ENCODE results near the gene TERB2.
A peak's percentile ranks its signal among the peaks of the same experiment; 100 is the strongest.
"Not testable (repeated sequence)": the region's sequence is repeated elsewhere in the genome, so short reads cannot be mapped to it uniquely, and the experiment has no call there.

The TERB2 gene

DNA sequence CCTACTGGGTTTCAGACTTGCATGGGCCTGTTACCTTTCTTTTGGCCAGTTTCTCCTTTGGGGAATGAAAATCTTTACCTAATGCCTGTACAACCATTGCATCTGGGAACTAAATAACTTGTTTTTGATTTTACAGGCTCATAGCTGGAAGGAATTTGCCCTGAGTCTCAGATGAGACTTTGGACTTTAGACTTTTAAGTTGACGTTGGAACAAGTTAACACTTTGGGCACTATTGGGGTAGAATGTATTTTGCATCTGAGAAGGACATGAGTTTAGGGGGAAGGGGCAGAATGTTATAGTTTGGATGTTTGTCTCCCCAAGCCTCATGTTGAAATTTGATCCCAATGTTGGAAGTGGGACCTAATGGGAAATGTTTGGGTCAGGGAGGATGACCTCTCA is 44.7 kb downstream of the TERB2 start:
- DNase-seq (ENCODE audit: low read depth in 3 of 3), result not testable (repeated sequence)

DNA sequence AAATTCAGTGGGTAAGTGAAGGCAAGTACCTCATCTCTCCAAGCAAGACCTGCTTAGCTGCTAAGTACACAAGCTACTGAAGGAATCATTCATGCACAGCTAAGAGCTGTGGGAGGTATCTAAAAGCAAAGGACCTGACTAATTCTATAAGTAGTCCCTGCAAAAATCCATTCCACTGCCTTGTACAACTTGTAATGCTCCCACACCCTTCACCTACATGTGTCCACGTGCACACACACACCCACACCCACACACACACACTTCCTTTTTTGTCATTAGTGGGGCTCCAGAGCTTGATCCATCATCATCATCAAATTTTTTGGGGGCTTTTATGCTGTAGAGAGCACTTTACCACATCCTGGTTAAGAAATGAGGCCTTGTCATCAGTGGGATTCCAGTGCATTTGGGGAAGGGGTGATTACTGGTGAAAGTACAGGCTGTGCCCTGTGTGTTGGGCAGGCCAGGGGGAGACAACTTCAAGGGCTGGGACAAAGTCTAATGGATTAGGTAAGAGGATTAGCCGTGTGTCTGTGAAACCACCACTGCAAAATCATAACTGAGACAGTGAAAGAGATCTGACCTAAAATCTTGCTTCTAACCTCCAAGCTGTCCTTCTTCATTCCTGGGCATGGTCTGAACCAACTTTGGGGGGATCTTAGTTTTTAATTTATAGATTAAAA is 47.4 kb downstream of the TERB2 start:
- not testable (repeated sequence) for DNase-seq (ENCODE audit: low read depth in 3 of 3)

DNA sequence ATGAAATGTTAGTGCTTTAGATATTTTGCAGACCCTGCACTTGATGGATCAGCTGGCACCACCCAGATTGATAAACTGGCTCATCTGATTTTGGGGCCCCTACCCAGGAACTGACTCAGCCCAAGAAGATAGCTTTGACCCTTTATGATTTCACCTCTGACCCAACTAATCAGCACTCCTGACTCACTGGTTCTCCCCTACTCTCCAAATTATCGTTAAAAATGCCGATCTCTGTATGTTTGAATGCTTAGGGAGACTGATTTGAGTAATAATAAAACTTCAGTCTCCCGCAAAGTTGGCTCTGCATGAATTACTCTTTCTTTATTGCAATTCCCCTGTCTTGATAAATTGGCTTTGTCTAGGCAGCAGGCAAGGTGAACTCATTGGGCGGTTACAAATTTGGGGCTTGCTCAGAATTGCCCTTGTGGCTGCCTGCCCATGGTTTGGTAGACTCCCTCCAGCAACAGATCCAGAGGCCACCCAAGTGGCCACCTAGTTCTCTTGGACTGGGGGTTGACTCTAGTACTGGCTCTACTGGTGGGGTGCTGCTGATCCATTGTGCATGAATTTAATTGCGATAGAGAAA is 48.2 kb downstream of the TERB2 start:
- not testable (repeated sequence) for DNase-seq (ENCODE audit: low read depth in 3 of 3)

DNA sequence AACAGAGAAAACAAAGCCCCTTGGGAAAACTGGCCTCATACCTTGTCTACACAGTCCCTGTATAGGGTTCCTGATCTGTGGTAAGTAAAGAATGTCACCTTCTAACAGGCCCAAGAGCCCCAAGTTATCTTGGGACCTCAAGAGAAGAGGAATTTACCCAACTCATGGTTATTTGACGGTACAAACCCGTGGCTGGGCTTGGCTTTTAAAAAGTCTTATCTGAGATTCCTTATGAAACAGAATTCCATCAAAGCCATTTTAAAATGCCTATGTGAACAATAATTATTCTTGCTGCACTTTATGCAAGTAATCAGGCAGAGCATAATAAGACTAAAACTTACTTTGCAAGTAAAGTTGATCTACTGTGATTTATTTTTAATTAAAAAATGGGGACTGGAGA is 52.6 kb downstream of the TERB2 start:
- no peak for DNase-seq (ENCODE audit: low read depth in 3 of 3)

DNA sequence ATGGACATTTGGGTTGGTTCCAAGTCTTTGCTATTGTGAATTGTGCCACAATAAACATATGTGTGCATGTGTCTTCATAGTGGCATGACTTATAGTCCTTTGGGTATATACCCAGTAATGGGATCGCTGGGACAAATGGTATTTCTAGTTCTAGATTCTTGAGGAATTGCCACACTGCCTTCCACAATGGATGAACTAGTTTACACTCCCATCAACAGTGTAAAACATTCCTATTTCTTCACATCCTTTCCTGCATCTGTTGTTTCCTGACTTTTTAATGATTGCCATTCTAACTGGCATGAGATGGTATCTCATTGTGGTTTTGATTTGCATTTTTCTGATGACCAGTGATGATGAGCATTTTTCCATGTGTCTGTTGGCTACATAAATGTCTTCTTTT is 58.6 kb downstream of the TERB2 start:
- DNase-seq (ENCODE audit: low read depth in 3 of 3), result not testable (repeated sequence)

DNA sequence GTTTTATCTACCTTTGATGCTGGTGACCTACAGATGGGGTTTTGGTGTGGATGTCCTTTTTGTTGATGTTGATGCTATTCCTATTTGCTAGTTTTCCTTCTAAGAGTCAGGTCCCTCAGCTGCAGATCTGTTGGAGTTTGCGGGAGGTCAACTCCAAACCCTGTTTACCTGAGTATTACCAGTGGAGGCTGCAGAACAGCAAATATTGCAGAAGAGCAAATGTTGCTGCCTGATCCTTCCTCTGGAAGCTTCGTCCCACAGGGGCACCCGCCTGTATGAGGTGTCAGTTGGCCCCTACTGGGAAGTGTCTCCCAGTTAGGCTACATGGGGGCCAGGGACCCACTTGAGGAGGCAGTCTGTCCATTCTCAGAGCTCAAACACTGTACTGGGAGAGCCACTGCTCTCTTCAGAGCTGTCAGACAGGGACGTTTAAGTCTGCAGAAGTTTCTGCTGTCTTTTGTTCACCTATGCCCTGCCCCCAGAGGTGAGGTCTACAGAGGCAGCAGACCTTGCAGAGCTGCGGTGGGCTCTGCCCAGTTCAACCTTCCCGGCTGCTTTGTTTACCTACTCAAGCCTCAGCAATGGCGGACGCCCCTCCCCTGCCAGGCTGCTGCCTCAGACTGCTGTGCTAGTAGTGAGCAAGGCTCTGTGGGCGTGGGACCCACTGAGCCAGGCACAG is 63.9 kb downstream of the TERB2 start:
- not testable (repeated sequence) for DNase-seq (ENCODE audit: low read depth in 3 of 3)

DNA sequence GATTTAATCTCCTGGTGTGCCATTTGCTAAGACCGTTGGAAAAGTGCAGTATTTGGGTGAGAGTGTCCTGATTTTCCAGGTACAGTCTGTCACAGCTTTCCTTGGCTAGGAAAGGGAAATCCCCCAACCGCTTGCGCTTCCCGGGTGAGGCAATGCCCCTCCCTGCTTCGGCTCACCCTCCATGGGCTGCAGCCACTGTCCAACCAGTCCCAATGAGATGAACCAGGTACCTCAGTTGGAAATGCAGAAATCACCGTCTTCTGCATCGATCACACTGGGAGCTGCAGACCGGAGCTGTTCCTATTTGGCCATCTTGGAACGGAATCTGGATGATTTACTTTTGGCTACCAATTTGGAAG is 64.4 kb downstream of the TERB2 start:
- not testable (repeated sequence) for DNase-seq (ENCODE audit: low read depth in 3 of 3)

DNA sequence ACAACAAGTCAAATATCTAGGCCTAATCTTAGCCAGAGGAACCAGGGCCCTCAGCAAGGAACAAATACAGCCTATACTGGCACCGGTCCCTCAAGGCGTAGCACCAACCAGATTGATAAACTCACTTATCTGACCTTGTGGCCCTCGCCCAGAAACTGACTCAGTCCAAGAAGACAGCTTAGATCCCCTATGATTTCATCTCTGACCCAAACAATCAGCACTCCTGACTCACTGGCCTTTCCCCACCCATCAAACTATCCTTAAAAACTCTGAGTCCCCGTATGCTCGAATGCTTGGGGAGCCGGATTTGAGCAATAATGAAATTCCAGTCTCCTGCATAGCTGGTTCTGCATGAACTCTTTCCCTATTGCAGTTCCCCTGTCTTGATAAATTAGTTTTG is 64.9 kb downstream of the TERB2 start:
- DNase-seq (ENCODE audit: low read depth in 3 of 3), result no peak

DNA sequence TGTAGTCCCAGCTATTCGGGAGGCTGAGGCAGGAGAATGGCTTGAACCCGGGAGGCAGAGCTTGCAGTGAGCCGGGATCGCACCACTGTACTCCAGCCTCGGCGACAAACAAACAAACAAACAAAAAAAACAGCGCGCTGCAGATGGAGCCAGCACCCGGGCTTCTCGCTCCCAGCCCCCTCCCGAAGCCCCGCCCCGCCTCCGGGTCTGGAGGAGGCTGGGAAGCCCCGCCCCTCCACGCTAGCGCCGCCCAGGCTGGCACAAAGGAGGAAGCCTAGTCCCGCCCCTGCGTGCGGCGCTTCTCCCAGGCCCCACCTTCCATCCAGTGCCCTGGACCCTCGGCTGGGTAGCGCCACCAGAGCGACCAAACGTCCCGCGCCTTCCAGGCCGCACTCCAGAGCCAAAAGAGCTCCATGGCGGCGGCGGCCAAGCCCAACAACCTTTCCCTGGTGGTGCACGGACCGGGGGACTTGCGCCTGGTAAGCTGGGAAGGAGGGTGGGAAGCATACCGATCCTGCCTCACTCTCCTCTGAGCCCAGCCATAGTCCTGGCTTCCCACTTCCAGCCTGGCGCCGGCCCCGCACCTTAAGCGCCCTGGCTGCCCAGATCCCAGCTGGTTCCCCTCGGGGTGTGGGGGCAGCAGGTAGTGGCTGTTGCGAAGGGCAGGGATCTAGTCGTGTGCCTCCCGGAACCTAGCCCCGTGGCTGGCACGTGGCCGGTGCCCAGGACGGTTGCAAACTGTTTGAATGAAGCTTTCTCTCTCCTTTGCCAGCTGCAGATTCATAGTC is 66.6 kb downstream of the TERB2 start, which contains the start of gene SORD:
SORD (plus strand) TSS at position 325 of the 788 bp plus-strand sequence; CDS start at position 414, 89 bp downstream.
- peak; percentile 86 to 96 (median 89) for DNase-seq (ENCODE audit: low read depth in 3 of 3)

DNA sequence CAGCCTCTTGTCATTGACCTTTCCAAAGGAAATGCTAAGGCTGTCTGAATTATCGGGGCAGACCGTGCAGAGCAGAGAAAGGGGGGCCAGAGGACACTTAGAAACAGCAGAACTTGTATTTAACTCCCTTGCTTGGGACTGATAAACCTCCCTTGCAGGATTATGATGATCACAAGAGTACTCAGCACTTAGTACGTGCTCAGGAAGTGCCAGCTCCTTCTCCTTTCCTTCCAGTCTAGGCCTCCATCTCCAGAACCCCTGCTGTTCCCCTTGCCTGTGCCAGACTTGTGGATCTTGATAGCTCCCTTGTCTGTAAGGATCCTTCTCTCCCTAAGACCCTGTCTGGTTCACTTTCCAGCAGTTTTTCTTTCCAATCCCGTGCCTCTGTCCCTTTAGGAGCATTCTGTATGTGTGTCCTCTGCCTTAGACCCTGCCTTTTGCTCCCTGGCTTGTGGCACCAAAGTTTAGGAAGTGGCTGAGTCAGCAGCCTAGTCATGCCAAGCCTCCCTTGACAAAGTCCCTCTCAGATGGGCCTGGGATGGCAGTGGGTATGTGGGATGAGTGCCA is 67.3 kb downstream of the TERB2 start:
- DNase-seq (ENCODE audit: low read depth in 3 of 3), result no peak

DNA sequence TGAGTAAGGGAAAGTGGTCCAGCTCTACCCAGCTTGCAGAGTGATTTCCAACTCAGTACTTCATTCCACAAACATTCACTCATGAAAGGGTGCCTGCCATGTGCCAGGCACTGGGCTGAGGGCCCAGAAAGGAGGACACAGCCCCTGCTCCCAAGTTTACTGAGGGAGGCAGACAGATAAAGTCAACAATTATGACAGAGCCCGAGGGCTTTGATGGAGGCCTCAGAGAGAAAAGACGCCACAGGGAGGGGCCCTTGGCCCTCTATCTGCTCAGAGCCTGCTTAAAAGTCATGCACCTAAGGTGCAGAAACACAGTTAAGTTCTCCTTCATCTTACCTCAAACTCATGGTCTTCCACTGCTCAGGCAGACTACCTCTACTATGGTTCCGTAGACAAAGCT is 68.2 kb downstream of the TERB2 start:
- not testable (repeated sequence) for DNase-seq (ENCODE audit: low read depth in 3 of 3)

DNA sequence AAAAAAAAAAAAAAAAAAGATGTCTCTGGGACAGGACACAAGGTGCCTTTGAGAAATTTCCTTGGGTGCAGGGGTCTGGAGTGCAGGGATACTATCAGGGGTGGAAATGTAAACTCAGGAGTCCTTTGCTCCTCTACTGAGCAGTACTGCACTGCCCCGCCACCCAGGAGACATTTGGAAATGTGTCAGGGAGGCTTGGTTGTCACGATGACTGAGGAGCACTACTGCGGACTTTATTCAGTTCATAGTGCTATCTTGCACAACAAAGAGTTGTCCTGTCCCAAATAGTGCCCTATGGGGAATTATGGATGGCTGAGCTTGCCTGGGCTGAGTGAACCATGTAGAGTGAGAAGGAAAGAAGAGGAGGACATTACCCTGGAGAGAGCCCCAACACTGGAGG is 69.1 kb downstream of the TERB2 start:
- not testable (repeated sequence) for DNase-seq (ENCODE audit: low read depth in 3 of 3)

DNA sequence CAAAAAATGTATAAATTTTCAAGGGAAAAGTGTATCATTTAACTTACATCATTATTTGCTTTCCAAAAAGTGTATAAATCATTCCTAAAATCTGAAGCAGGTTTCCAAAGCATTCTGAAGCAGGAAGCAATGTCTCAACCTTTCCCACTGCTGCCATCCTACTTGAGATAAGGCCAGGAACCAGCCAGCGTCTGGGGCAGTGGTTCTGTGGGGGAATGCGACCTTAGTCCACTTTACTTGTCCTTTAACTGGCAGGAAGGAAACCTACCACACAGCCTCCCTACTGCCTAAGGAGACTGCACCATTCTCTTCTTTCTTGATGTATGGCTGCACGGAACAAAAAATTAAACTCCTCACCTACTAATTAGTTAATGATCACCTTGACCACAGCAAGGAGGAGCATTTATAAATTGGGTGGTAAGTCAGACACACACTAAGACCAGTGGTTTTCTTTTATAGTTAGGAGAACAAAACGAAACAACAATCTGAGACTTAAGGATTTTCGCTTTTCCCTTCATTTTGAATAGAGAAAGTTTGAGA is 70.2 kb downstream of the TERB2 start:
- DNase-seq (ENCODE audit: low read depth in 3 of 3), result no peak

DNA sequence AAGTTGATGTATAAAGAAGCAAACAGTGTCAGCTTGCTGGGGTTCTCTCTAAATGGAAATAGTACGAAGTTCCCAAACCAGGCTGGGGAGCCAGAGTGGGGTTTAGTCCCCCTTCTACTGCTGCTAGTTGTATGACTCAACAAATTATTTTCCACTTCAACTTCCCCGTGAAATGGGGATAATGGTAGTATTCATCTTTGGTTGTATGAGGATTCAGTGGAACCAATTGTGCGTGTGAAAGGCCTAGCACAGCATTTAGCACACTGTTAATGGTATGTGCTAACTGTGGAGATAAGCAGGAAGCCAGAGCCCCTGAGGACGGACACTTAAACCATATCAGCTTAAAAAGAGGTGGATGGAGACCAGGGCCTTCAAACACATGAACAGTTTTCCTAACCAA is 70.7 kb downstream of the TERB2 start:
- no peak for DNase-seq (ENCODE audit: low read depth in 3 of 3)

Measured in stimulated activated CD4-positive, alpha-beta T cell treated with anti-CD3 and anti-CD28 coated beads, TNF-alpha, amount 100 ng/mL, for 4 hours (primary cell).